T-helper 22 cell (primary cell): ENCODE results near the gene ANO6.

Experiments
- DNase-seq: peaks from one replicate; pipeline ENCODE4 v3.0.0-alpha.2; 2020; ENCODE audit warnings: low read depth

Gene ANO6

DNA sequence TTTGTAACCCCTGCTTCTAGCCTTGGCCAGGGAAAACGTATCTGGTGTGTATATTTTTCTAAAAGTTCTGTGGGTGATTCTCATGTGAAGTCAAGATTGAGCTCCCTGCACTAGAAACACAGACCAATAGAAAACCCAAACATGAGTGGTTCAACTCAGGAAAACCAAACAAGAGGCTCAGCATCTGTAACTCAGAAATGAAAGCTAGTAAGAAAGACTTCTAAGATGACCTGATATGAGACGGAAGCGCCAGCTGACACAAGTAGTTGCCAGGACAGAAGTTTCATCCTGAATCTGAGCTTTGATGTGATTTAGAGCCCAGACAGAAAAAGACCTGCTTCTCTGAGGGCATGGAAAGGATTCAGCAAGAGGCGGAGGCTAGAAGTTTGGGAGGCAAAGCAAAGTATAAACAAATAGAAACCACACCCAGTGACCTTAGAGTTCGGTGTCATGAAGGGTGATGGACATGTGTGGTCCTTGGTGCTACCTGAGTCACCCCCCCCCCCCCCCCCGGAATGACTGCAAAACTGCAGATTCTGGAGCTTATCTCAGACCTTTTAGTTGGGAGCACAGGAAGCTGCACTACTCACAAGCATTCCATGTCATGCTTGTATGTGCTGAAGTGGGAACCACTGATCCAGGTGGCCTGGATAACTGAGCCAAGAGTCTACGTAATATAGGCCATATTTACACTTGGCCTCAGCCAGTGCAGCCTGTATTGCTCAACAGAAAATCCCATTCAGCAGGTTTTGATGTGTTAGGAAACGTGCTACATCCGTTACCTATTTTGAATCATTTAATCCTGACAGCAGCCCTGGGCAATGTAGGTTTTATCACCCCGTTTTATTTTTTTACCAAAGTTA, 191.3 kb downstream of the ANO6 start:
- DNase-seq, result no peak

DNA sequence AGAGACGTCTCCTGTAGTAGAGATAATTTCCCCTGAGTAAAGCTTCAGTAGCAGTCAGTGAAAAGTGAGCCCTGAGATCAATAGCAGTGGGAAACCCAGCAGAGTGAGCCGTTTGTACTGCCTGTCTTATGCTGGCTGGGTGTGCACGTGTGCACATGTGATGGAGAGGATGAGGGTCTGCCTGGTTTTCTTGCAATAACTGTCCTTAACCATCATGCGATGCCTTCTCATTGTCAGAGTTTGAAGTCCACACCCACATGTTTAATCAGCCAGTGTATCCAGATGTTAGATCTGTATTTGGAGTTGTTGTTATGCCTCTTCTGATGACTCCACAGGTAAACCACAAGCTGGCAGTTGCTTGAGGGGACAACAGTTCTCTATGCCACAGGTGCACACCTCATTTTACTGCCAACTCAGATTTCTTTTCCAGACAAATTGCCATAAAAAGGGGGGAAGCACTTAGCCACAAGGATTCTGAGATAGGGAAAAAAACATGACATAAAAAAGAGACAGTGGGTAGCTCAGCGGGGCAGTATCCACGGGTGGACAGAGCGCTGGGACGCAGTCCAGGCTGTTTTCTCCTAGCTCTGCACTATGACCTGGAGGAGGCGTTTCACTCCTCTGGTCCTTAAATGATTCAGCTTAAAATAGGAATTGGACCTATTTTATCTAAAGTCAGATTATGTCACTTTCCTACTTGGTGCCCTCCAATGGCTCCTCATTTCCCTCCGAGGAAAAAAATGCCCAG, 192.3 kb downstream of the ANO6 start:
- DNase-seq, result no peak

DNA sequence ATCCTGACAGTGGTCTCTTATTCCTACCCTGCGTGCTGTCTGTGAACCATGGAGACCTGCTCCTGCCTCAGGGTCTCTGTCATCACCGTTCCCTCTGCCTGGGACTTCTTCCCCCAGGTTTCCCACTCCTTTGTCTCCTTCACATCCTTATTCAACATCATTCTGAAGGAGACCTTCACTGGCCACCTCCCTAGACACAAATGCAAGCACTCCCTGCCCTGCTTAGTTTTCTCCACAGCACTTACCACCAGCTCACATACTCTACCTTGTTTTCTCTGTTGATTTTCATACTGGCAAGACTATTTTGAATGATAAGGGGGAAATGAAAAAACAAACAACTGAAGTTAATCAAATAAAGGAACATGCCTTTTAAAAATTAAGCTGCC, 192.8 kb downstream of the ANO6 start:
- DNase-seq, result no peak

DNA sequence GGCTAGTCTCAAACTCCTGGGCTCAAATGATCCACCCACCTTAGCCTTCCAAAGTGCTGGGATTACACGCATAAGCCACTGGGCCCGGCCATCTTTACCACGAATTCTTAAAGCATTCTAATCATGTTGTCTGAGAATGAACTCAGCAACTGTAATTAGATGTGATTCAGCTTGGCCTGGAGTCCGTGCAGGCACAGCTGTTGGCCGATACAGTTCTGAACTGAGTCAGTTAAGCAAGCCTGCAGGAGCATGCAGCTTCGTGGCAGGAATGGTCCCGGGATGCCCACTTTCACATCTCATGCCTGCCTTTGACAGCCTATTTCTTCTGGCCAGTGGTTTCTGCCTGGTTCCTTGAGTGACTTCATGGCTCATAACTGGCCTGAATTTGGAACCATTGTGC, 194.1 kb downstream of the ANO6 start:
- no peak for DNase-seq

DNA sequence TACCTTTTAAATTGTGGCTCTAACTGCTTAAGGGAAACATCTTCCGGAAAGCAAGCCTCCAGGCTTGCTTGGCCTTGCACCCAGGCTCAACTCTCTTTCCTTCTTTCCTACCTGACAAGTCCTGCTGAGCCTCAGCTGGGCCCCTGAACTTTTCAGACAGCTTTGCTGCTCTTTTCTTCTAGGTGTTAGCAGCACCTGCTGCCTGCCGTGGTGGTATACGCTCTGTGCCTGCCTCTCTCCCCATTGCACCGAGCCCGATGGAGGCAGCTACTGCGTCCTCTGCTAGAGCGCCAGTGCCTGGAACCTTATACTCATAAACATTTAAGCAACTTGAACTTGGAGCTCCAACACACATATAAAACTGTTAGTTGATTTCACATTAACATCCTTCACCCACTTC, 195.7 kb downstream of the ANO6 start:
- no peak for DNase-seq

DNA sequence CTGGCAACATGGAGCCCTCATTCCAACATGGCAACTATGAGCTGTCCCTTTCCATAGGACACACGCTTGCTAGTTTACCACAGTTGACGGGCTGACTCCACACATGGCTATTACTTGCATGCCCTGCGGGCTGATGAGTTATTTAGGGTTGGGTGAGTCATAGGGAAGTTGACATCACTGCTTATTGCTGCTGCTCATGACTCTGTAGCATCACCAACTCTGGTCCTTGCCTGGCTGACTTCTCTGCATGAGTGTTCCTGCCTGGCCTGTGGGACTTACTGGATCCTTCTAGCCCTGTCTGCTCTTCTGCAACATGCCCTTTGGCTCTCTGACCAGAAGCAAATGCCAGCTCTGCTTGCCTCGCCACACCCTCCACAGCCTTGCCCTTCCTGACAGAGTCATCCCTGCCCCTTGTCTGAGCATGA, 199.5 kb downstream of the ANO6 start:
- no peak for DNase-seq

DNA sequence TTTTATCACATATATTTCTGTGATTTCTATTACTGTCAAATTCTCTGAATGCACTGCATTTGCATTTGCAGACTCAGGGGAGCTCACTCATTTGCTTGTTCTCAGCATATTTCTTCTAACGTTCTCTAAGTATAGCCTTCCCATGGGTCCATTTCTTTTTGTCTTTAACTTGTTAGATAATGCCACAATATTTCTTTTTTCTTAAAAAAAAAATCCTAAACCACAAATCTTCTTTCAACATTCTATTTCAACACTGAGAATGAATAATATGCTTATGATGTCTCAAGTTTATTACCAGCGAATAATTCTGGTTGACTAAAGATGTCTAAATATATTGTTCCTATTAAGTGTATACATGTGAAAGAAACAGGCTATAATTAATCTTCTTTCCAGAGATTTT, 200.2 kb downstream of the ANO6 start:
- no peak for DNase-seq

DNA sequence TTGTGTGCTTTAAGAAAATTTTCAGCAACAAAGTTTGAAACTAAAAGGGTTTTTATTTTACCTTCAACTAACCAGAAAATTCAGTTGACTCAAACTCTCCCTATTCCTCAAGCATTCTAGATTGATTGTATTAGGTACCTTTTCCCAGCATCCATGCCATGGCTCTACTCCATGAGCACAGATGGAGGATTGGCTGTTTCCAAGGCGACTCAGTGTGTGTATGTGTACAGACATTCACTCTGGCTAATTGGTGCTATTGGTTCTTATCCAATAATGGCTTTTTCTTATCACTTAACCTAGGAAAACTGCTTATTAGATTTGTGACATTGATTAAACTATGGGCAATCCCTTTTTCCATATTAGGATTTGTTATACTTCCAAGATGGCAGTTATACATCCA, 202.6 kb downstream of the ANO6 start:
- DNase-seq, result no peak

DNA sequence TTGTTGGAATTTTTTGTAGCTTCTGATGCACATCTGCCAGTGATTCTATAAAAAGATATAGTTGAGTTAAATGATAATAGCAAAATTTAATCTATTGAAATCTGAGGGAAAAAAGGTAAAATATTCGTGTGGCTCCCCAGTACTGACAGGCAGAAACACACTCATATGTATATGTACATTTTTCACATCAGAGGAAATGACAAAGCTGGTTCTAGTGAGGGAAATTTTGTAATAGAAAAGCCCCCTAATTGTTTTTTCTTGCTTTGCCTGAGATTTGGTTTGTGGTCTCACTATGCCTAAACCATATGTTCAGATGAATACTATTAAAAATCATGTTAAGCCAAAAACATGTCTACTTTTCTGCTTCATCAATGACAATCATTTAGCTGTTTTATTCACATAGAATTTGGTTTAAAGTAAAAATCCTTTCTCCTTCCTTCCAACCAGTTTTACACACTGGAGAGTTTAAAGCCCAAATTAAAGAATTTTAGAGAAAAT, 203.5 kb downstream of the ANO6 start:
- DNase-seq, result no peak

DNA sequence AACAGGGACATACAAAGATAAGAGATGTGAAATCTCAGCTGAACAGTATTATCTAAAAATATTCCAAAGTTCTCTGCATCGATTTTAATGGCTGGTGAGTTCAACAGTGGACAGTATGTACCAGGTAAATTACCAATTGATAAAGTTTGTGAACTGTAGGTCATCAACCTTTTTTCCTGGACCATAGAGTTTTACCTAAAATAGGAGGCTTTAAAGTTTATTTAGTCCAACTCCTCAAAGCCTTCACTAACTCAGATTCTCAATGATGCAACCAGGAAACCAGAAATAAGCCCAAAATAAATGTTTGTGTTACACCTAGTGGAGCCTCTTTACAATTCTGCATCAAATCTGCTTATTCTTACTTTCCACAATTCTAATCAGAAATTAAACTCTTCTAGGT, 205.8 kb downstream of the ANO6 start:
- DNase-seq, result no peak

DNA sequence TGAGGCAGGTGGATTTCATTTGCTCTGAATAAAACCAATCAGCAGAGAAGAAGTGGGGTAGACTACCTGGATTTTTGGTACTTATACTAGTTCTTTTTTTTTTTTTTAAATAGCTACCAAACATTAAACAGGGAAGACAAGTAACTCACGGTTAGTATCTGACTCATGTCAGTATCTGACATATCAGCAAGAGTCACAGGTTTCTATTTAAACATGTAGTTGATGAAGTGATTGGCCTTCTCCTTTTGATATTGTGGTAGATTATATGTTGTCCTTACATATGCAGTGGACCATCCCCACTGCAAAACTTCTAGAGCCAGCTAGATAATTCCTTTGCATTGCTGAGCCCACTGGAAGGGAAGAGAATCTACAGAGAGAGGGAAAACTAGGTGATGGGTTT, 208.0 kb downstream of the ANO6 start:
- no peak for DNase-seq

DNA sequence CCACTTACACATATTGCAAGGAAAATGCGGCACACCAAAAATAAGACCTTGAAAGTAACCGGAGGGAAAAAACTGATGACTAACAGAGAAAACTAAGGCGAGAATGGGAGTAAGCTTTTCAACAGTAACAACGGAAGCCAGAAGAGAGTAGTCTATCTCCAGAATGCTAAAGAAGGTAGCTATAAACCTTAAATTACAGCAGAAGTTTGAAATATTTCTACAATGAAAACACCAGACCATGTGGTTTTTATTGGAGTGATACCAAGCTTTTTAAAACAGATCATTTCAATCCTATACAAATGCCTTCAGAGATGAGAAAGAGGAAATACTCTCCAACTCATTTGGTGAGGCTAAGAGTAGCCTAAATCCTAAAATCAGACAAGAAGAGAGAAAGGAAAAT, 209.5 kb downstream of the ANO6 start:
- DNase-seq, result no peak

DNA sequence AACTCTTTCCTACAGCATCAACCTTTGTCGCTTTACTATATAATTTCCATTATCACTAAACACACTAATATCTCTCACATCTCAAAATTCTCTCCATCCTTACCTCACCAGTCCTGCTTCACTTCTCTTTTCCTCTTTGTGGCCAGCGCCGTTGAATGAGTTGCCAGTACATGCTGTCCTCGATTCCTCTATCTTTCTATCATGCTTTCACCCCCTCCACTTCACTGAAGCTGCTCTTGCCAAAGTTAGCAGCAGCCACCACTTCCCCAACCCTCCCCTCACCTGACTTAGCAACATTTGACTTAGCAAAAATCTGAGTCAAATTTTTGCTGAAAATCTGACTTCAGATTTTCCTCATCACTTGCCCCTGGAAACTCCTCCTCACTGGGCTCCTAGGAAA, 210.4 kb downstream of the ANO6 start:
- DNase-seq, result no peak

DNA sequence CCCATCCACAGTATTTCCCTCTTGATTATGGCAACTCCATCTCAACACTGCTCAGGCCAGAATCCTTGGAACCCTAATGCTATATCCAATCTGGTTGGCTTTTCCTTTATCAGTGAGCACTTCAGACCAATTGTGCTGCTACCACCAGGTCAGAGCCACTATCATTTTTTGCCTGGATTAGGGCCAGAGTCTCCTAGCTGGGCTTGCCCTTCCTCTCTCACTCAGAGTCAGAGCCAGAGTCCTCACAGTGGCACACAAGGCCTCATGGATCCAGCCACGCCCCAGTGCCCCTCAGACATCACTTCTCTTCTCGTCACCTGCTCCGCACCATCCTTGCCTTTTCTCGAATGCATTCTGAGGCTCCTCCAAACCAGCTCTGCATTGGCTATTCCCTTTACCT, 211.1 kb downstream of the ANO6 start:
- no peak for DNase-seq

DNA sequence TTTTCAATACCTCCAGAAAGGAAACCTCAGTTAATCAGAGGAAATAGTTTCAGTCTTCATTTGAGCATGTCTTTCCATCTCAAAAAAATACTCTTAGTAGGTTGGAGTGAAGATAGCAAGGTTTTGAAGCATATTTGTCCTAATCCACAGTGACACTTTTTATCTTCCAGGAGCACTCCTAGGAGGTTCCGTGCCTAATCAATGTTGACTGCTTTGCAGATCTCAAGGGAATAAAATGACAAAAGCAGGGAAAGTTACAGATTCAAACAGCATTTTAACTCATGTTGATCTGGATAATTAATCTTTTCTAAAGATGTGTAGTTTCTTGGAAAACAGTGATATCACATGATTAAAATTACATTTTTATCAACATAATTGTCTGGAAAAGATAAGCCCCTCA, 213.9 kb downstream of the ANO6 start:
- no peak for DNase-seq

DNA sequence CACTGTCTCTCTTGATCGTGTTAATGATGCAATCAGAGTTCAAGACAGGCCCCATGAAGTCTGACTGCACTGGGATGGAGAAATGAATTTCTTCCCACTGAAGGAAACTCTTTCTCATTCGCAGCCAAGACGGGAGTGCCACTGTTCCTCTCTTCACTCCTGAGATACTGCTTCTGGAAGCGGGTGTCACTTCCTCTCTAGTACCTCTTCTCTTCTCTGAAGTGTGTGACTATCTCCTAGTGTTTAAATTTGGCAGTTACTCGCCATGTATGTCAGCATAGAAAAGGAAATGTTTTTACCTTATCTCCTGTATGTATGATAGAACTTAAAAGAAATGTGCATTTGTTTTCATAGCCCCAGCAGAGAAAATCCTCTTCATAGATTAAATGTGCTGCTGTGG, 215.2 kb downstream of the ANO6 start:
- DNase-seq, result no peak

DNA sequence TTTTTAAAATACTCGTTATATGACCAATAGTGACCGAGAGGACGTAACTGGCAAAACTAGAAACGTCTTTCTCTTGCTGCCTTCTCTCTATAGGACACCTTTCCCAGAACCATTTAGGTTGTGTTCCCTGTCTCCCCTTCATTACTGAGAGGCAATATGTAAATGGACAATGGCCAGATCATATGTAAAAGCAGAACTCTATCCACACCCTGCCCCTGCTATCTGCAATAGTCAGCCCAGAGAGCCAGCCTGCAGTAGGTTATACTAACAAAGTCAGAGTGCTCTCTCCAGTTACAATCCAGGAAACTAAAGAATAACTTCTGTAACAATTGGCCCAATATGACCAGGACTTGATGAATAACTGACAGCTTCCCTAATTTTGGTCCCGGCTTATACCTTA, 216.8 kb downstream of the ANO6 start:
- DNase-seq, result no peak

DNA sequence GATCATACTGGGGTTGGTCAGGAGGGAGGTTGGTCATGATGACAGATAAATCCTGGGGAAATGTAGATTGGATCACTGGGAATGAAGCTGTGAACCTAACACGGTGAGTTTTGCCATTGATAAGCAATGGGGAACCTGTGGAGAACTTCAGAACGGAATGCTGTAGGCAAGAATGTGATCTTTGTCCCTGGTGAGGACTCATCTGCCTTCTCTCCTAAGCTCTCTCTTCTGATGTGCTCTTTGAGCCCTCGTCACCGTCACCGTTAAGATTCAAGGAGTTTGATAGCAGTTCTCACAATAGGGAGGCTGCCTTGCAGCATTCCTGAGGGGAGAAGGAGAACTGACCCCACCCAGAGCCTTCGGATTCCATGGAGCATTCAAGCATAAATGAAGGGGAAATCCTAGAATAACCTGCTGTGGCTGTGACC, 217.6 kb downstream of the ANO6 start:
- DNase-seq, result no peak

DNA sequence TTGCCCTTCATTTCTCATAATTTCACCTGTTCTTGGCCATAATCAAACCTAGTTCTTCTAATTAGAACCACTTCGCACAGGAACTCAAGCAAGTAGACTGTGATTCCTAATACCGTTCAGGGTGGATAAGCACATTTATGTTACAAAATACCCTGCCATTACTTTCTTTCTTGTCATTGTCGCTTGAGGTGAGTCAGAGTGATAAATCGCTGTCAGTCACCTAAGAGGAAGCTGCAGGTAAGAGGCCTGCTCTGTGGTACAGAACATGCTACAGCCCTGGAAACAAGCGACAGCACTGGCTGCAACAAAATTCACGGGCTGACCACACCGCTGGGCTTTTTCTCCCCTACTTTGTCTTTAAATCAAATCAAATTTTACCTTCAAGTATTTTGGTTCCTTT, 218.2 kb downstream of the ANO6 start:
- DNase-seq, result no peak

DNA sequence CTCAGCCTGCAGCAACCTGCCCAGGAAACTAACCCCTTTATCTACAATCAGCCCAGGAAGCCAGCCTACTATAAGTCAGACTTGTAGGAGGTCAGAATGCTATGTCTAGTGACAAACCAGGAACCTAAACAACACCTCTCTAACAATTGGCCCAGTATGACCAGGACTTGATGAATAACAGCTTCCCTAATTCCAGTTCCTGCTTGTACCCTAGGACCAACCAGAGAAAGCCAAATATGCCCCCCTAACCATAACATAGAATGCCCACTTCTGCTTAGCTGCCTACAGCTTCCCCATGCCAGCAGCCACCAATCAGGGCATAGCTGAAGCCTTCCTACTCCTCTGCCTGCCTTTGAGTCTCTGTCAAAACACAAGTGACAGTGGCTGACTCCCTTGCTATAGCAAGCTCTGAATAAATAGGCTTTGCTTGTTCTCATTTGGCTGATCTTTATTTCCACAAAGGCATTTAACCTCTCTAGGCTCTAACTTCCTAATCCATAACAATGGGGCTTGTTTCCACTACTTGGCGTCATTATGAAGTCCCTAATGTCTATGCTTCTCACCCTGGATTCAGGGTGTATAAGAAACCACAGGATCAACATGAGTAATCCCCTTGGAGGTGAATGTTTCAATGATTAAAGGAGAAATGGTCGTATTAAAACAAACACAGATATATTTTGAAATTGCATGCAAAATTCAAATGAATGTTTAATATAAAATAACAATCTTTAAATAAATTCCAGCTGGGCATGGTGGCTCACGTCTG, 220.2 kb downstream of the ANO6 start:
- no peak for DNase-seq

DNA sequence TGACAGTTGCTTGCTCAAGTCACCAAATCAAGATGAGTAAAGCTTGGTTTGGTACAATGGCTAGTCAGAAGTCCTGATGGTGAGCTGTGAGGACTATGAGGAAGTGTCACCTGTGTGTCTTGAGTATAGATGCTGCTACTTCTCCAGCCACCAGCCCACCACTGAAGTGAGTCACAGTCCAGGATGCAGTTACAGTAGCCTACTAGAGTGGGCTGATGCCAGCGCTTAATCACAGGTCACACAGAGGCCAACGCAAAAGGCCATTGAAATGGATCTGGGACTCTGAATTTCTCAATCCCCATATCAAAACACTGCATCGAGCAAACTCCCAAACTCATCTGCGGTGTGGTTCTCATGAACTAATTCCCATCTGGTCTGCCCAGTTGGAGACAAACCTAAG, 223.1 kb downstream of the ANO6 start:
- no peak for DNase-seq

DNA sequence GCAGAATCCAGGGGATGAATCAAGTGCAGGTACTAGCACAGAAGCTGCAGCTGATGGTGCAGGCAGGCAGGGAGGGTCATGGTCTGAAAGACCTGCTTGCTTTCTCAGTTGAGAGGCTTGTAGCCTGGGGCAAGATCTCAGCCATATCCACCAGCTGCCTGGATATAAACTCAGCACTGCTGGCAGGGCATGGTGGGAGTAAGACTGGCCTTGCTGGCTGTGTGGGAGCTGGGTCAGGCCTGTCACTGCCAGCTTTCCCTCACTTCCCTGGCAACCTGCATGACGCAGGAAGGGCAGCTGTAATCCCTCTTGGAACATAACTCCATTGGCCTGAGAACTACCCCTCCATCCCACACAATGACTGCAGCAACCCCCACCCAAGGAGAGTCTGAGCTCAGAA, 230.1 kb downstream of the ANO6 start:
- no peak for DNase-seq

DNA sequence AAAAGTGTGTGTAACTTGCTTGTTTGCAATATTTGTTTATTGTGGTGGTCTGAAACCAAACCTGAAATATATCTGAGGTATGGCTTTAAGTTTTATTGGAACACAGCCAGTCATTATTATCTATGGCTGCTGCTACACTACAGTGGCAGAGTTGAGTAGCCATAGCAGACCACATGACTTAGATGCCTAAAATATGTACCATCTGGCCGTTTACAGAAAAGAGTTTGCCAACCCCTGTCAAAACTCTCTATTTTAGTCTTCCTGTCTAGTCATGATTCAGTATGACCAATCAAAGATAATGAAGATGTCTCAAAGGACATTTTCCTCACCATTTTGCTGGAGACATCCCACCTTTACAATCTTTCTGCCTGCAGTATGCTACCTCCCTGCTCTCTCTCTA, 242.3 kb downstream of the ANO6 start:
- no peak for DNase-seq
